ENCODE data around the gene PDCD7.
"Not testable (repeated sequence)": the region's sequence is repeated elsewhere in the genome, so short reads cannot be mapped to it uniquely, and the experiment has no call there.

Gene PDCD7

DNA sequence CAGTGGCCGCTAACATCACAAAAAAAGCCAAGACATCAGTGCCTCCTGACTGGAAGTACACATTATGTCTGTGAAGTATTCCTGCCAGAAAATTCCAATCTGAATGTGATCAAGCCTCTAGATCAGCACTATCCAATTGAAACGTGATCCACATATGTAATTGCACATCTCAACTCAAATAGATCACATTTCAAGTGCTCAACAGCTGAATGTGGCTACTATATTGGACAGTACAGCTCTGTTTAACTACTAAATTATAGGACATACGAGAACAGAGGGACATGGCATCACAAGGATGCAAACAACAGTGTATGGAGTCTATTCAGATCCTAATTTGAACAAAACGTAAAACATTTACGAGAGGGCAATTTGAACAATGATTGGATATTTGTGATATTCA is 18.1 kb downstream of the PDCD7 start:
- no peak for DNase-seq (ENCODE audit: low read depth in 2 of 2)

DNA sequence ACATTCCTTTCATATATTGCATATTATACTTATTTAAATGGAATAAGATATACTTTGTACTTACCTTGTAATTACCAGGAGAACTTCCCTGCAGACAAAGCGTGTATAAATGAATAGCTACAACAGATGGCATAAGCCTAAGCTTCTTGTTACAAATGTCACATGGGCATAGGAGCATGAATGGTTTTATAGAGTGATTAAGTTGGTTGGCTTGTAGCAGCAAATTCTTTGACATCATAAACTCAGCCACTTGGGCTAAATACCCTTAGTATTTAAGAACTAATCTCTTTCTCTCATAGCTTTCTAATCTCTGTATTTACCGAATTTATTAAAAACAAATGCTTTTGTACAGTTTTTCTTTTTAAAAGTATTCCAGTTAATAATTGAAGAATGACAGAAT is 18.5 kb downstream of the PDCD7 start, which contains the start of gene UBAP1L:
UBAP1L (minus strand) TSS at position 115 of the 400 bp plus-strand sequence. CDS start 8,985 bp downstream, outside the sequence.
- DNase-seq (ENCODE audit: low read depth in 2 of 2) = no peak

DNA sequence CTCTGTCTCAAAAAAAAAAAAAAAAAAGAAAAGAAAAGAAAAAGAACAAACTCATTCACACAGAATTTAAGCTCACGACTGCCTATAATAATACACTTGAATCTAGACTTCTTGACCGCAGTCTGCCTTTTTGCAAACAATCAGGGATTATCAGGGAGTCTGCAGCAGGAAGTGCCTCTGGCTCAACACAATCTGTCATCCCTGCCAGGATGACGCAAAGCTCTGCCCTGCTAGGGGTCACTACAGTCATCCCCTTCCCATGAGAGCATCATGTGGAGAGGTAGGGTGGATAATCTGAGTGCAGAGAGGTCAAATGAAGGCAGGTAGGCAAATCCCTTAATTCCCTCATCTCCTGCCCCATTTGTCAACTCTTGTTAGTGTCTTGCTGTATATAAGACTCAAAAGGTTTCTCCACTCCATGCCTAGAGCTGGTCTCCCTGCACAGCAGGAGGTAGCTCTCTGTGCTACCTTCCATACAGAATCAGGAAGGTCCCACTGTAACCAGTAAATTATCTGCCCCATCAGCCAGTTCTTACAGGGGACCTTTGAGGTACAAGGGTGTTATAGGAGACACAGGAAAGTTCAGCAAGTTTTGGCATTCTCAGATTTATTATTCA is 22.8 kb downstream of the PDCD7 start:
- no peak for DNase-seq (ENCODE audit: low read depth in 2 of 2)

DNA sequence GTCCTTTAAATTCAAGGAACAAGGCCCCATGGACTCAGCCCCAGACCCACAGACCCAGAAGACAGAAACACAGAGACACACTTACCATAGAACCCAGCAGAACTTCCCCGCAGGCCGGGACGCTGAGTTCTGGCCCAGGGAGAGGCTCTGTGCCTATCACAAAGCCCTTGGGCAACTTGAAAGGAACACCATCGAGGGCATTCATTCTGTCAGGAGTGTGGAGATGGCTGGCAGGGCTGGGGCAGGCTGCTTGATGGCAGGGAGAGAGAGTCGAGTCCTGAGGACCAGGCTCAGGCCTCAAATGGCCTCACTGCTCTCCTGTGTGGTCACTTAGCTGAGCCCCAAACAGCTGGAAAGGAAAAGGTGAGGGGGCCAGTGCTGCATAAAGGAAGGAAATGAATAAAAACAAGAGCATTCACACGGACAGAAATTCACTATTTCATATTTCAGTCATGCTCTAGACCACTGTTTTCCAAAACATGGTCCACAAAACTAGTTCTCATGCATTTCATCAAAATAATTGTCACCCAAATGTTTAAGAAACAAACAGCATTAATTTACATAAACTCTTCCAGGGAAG is 27.5 kb downstream of the PDCD7 start:
- DNase-seq (ENCODE audit: low read depth in 2 of 2) = no peak

DNA sequence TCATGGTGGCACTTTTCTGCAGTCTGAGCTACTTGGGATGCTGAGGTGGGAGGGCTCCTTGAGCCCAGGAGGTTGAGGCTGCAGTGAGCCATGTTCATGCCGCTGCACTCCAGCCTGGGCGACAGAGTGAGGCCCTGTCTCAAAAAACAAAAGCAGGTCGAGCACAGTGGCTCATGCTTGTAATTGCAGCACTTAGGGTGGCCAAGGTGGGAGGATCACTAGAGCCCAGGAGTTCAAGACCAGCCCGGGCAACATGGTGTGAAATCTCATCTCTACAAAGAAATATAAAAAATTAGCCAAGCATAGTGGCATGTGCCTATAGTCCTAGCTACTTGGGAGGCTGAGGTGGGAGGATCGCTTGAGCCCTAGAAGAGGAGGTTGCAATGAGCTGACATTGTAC is 28.6 kb downstream of the PDCD7 start:
- no peak for DNase-seq (ENCODE audit: low read depth in 2 of 2)

DNA sequence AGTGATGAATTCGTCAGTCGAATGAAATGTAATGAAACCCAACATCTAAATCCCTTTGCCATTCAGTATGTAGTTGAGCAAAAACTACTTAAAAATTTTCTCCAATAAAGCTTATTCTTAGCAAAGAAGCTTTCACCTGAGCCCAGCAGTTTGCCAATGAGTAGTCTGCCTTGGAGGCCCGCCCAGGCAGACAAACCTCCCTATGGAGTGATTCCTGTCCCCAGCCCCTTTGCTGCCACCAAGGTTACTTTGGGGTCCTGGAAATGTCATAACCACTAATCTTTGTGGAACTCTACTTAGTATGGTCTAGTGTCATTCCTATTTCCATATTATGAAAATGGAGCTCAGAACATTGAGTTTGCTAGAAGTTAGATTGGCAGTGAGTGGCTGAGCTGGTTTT is 30.7 kb downstream of the PDCD7 start:
- no peak for DNase-seq (ENCODE audit: low read depth in 2 of 2)

DNA sequence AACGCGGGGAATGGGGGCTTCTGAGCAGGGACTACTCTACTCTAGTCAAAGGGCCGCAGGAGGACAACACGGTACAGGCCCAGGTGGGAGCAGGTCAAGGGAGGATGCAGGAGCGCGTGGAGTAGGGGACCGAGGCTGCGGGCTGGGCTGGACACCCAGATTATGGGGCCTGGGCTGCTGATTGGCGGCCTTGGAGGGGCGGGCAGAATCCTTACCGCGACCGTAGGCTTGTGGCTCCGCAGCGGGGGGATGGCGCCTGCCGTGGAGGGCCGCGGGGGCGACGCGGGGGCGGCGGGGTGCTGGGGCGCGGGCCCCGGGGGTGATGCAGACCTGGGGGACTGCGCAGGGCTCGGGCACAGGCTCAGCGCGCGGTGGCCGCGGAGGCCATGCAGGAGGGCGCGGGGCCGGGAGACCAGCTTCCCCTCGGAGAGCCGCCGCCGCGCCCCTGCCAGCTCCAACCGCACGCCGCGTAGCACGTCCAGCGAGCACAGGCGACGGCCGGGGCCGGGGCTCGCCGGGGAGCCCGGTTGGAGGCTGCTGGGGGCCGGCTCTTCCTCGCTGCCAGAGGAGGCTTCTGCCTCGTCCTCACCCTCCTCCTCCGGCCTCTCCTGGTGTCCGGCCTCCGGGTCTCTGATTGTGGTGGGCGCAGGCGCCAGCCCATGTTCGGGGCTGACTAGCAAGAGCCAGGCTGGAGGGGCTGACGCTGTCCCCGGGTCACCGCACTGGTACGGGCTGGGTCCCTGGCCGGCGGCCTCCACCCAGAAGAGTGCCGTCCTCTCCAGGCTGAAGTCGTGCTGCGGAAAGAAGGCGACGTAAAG is 31.5 kb downstream of the PDCD7 start:
- no peak for DNase-seq (ENCODE audit: low read depth in 2 of 2)

DNA sequence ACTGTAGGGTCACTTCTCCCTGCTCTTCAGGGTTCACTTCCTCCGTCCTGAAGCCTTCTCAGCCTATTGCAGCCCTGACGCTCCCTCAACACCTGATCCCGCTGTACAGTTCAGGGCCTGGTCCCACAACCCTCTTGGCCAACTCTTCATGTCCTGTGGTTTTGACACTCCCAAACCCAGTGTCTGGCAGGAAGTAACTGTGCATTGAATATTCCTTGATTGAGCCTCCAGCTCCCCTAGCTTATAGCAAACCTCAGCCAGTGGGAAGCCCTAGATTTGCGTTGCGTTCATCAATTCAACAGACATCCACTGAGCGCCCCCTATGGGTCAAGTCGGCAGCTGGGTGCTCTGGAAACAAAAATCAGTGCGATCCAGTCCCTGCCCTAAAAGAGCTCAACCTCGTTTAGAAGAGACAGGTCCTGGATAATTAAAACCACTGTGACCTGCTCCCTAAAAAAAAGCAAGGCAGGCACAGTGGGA is 32.2 kb downstream of the PDCD7 start:
- peak in 1 of 2 donors; percentile 25 for DNase-seq (ENCODE audit: low read depth in 2 of 2)

DNA sequence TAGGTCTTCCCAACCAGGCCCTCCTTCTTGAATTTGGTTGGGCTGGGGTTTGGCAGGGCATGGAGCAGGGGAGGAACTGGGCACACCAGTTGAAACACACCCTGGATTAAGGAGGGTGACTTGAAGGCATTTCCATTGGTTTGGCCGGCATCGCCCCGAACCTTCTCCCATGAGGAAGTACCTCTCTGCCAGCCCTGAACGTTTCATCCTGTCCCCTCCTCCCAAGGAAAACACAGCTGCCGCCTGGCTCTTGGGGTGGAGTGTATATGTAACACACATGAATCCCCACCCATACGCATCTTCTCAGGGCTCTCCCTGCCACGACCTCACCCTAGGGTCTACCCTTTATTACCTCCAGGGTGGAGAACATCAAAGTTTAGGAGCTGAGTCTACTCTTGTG is 33.2 kb downstream of the PDCD7 start:
- DNase-seq (ENCODE audit: low read depth in 2 of 2) = no peak

DNA sequence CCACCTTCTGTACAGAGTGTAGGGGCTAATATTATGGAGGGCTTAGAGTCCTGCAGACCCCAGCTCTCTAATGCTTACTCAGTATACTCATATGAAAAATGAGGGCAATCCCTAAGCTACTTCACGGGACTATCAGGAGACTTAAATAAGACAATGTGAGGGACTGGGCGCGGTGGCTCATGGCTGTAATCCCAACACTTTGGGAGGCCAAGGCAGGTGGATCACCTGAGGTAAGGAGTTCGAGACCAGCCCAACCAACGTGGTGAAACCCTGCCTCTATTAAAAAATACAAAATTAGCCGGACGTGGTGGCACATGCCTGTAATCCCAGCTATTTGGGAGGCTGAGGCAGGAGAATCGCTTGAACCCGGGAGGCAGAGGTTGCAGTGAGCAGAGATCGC is 33.8 kb downstream of the PDCD7 start:
- DNase-seq (ENCODE audit: low read depth in 2 of 2) = not testable (repeated sequence)

DNA sequence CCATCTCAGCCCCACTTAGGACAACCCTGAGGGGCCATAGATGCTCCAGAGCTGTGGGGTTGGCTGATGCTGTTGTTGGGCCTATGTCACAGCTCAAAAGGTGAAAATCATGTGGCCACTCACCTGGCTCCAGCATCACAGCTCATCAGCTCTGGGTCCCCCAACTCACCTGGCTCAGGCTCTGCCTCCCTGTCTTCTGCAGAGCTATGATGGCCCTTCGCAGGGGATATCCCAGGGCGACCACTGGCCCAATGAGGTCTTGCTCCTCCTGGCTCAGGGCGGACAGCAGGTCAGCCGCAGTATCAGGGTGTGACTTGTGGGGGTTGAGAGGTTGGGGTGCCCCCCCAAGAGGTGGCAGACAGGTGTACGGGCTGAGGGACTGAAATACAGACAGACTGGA is 34.3 kb downstream of the PDCD7 start:
- no peak for DNase-seq (ENCODE audit: low read depth in 2 of 2)

DNA sequence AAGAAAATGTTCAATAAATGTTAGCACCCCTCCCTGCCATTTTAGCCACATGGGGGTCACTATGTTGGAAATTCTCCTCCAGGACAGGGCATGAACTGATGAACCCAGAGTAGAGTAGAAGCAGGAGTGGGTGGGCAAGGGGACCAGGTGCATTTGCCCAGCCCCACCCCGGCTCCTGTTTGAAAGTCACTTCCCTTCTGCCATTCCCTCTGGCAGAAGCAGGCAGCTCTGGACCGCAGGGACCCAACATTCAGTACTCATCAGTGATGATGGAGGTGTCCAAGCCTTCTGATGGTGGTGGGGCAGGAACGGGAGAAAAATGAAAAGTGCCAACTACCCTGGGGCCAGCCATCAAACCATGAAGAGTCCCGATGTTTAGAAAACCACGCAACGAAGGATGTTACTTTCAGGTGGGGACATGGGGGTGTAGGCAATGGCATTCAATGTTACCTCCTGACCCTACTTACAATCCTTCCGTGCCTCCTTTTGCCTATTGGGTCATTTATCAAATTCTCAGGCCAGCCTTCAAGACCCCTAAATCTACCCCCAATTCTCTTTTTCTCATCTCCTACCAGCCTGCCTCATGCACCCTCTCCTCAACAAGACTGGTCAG is 35.9 kb downstream of the PDCD7 start:
- DNase-seq (ENCODE audit: low read depth in 2 of 2) = no peak

DNA sequence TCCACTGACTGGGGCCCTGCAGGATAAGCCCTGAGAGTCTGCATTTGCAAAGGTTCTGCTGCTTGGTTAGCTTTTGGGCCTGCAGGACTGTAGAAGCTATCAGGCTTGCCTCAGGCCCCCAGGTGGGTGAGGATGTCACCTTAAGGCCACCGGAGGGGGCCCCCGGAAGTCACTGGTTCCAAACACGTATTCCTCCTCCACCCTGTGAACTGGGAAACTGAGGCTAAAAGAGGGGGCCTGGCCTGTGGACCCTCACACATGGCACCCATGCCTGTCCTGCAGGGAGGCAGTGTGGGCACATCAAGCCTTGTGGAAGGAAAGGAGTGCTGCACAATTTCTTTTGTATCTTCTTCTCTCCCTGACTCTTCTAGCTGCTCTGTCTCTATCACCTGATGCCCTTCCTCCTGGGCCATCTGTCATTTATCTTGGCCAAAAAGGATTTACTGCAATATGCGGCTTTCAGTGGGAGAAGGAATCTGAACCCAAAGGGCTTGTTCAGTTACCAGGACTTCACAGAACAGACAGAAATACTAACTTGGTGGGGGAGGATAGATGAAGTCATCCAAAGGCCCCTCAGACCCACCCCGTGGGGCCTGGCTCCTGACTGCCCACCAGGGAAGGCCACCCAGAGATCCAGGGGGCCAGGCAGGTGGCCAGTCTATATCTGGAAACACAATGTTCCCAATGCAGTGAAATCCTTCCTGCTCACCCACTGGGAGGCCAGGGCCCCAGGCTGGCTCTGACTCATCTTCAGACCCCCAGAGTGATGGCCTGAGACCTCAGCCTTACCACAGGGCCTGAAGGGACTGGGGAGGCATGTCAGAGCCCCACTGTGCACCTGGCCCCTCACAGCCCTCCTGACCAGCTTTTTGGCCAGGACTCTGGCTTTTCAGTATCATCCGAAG is 36.9 kb downstream of the PDCD7 start:
- no peak for DNase-seq (ENCODE audit: low read depth in 2 of 2)

DNA sequence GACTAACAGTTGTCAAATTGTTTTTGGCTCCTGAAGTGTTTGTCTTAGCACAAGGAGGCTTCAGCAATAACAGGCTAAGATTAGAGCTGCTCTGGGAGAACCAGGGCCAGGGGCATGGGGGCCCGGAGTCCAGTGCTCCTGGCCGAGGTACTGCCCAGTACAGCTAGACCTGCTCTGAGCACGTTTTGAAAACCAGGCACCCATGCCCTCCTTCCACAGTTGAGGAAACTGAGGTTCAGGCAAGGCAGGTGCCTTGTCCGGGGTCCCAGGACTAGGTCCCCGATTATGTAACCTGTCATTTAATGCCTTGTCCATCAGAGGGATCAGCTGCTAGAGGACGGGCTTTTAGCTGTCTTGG is 37.9 kb downstream of the PDCD7 start:
- DNase-seq (ENCODE audit: low read depth in 2 of 2) = no peak

DNA sequence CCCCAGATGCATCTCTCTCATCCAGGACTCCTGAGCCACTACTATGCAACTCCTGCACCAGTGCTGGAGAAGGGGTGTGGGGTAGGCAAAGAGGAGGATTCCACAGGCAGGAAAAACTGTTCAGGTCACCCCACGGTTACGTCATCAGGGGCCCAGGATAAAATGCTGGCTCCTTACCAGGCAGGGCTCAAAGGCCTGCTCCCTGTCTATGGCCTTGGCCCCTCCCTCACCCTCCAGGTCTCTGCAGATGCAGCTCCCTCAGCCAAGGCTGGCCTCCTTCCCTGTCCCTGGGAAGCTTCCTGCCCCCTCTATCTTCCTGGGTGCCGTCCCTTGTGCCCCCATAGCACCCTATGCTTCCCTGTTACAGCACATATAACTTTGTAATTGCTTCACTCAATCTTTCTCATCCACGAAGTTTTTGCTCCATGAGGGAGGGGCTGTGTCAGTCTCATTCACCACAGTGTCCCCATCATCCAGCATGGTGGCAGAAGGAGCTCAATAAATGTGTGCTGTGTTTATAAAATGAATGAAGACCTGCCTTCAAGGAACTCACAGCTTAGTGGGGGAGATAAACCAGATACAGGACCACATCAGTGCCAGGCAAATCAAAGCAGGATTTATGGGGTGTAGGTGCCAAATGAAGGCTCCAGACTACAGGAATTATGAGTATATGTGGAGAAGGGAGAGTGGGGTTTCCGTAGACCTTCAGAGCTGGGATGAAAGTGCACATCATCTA is 38.4 kb downstream of the PDCD7 start:
- DNase-seq (ENCODE audit: low read depth in 2 of 2) = no peak

DNA sequence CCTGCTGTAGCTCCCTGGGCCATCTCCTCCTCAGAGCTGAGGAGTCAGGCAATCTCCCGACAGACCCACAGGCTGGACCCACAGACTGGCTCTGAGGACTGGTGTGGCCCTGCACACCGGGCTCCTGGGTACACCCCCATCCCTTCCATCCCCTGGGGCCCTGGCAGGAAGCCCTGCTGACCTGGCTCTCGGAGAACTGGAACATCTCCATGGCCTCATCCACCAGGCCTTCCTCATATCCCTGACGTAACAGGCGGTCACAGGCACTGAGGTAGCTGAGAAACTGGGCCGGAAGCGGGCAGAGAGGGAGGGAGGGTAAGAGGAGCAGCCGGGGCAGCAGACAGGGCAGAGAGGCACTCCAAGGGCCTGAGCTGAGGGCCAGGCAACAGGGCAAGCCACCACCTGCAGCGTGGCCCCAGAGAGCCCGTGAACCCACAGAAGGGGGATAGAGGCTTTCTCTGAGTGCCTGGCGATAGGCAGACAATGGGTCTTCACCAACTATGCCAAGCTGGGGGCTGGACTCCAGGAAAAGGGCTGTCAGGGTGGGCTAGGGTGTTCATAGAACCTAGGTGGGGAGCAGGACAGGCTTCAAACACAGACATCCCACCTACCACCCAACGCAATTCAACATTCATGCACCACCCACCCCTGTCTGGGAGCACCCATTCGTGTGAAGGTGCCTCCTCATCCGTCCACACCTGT is 39.2 kb downstream of the PDCD7 start:
- DNase-seq (ENCODE audit: low read depth in 2 of 2) = no peak

DNA sequence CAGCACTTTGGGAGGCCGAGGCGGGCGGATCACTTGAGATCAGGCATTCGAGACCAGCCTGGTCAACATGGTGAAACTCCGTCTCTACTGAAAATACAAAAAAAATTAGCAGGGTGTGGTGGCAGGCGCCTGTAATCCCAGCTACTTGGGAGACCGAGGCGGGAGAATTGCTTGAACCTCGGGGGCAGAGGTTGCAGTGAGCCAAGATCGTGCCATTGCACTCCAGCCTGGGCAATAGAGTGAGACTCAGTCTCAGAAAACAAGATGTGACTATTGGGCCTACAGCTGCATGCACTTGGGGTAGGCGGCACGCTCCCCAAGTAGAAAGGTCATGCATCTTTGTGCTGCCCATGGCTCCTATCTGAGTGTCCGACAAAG is 39.8 kb downstream of the PDCD7 start:
- not testable (repeated sequence) for DNase-seq (ENCODE audit: low read depth in 2 of 2)

DNA sequence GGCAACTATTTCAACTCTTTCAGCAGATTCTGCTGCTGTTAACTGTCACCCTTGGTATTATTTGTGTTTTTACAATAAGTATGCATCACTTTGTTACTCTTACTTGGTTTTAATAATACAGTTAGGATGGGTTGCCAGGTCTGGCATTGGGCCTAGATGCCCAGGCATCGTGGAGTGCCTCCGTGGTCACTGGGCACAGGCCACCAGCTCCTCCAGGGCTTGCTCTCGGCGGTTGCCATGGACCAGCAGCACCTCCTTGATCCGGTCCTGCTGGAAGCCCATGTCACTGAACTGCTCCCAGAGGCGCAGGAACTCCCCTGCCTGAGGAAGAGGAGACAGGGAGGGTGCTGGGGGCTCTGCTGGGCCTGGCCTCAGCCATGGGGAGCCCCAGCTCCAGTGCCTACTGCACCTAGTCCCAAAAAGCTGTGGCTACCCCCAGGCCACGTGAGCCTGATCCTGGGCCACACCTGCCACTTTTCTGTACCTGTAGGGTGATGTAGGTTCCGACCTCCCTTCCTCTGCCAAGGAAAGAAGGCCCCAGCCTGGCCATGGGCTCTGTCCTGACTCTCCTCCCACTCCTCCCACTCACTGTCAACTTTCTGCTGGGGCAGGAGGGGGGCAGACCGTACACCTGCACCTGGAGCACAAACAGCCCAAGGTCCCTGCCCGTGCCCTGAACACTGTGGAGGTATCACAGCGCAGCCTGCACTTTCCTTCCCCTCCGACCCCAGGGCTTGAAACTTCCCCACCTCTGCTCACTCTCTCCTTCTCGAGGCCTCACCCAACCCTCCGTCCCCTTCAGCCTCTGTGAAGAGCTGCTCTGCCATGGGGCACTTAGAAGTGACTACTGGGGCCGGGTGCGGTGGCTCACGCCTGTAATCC is 40.5 kb downstream of the PDCD7 start:
- DNase-seq (ENCODE audit: low read depth in 2 of 2) = no peak
